Caki2 (cell line): ENCODE results near the gene IDUA. TPM values are rescaled to one million over a fixed set of nuclear protein-coding genes. Genes with fewer than 3 reads are reported as not detected.

Experiments
- DNase-seq: peaks from one replicate; pipeline ENCODE4 v3.0.0-alpha.2; 2015; ENCODE audit warnings: low read depth
- in situ Hi-C: cut with HindIII; loops from 2 replicates; pipeline ENCODE4 v1.10.0; 2016; ENCODE audit warnings: low sequenced_read_pairs, low pct_unique_long_range_greater_than_20kb, mixed read lengths
- total RNA-seq: library from RNA; depleted of rRNA; stranded (reverse); fragments of >200 nt; shearing (Covaris generic); gene quantifications from 2 replicates; pipeline ENCODE4 v1.2.3, GENCODE V29; 2014; ENCODE audit warnings: low replicate concordance

The IDUA gene
- total RNA-seq, 1 experiment from 2014 or later = 6.7 TPM

GRCh38 chr4:955161-955921, 31.5 kb upstream of the IDUA start:
- DNase-seq = no peak
- in situ Hi-C loops = no loop called here

- DNase-seq = no peak
- in situ Hi-C loops = no loop called here
These were observed 30.9 kb upstream of the IDUA start for GRCh38 chr4:955931-956381.

GRCh38 chr4:956531-957230, 30.2 kb upstream of the IDUA start:
- no peak for DNase-seq
- in situ Hi-C loops = no loop called here

GRCh38 chr4:957231-957580, 29.6 kb upstream of the IDUA start:
- DNase-seq = no peak
- in situ Hi-C loops = no loop called here

- DNase-seq = no peak
- in situ Hi-C loops = no loop called here
These were observed 29.1 kb upstream of the IDUA start for GRCh38 chr4:957581-958313.

- DNase-seq = no peak
- in situ Hi-C loops = no loop called here
These were observed 28.6 kb upstream of the IDUA start for GRCh38 chr4:958314-958665.

- DNase-seq = no peak
- in situ Hi-C loops = no loop called here
These were observed 28.0 kb upstream of the IDUA start for GRCh38 chr4:958696-959337.

GRCh38 chr4:959338-960139, 27.3 kb upstream of the IDUA start:
- in situ Hi-C loops = no loop called here
- no peak for DNase-seq

- no peak for DNase-seq
- in situ Hi-C loops = no loop called here
These were observed 26.7 kb upstream of the IDUA start for GRCh38 chr4:960140-960635.

- no peak for DNase-seq
- in situ Hi-C loops = no loop called here
These were observed 26.1 kb upstream of the IDUA start for GRCh38 chr4:960636-961350.

- DNase-seq = no peak
- in situ Hi-C loops = no loop called here
These were observed 25.3 kb upstream of the IDUA start for GRCh38 chr4:961351-962230.

- no peak for DNase-seq
- in situ Hi-C loops = no loop called here
These were observed 24.3 kb upstream of the IDUA start for GRCh38 chr4:962231-963208.

GRCh38 chr4:963276-964225, 23.3 kb upstream of the IDUA start:
- in situ Hi-C loops = no loop called here
- no peak for DNase-seq

GRCh38 chr4:964346-965025, 22.4 kb upstream of the IDUA start:
- in situ Hi-C loops = no loop called here
- DNase-seq = no peak
